SU-DHL-6 (cell line): Measurements from ENCODE around the gene FUT8.

ENCODE experiments used
- H2AFZ ChIP-seq: fragments of 200-600 bp; sonication (generic); 2 replicates; pipeline ENCODE4 v1.6.1; 2014; ENCODE audit warnings: low read depth, mild to moderate bottlenecking, moderate library complexity, mixed read lengths, antibody characterized with exemption, low read length; ENCODE audit not compliant: severe bottlenecking
- H3F3A ChIP-seq: fragments of 200-600 bp; shearing (Covaris generic); 2 replicates; pipeline ENCODE4 v1.6.0; 2016; ENCODE audit warnings: antibody characterized with exemption, mild to moderate bottlenecking; ENCODE audit not compliant: insufficient read depth
- H3K27ac ChIP-seq: fragments of 200-600 bp; sonication (generic); 2 replicates; pipeline ENCODE4 v1.5.1; 2016; ENCODE audit warnings: low read depth, mild to moderate bottlenecking, low read length, moderate library complexity, mixed read lengths
- H3K27me3 ChIP-seq: fragments of 200-600 bp; sonication (generic), shearing (Covaris generic); 2 replicates; pipeline ENCODE4 v1.6.0; 2014; ENCODE audit warnings: mild to moderate bottlenecking, low read length
- H3K36me3 ChIP-seq: fragments of 200-600 bp; sonication (generic); 2 replicates; pipeline ENCODE4 v1.6.1; 2014; ENCODE audit warnings: mild to moderate bottlenecking, low read length, mixed read lengths
- H3K4me2 ChIP-seq: fragments of 300-600, 200-600 bp; shearing (Covaris generic), sonication (generic); 2 replicates; pipeline ENCODE4 v1.6.0; 2014; ENCODE audit warnings: low read length, low read depth, mild to moderate bottlenecking; ENCODE audit not compliant: poor library complexity, severe bottlenecking
- H3K4me3 ChIP-seq: fragments of 200-600 bp; sonication (generic); 2 replicates; pipeline ENCODE4 v1.5.1; 2014; ENCODE audit warnings: antibody characterized with exemption, low read length, mild to moderate bottlenecking, mixed read lengths; ENCODE audit not compliant: insufficient read depth, poor library complexity, severe bottlenecking
- H3K79me2 ChIP-seq: fragments of 200-600 bp; sonication (generic); 2 replicates; pipeline ENCODE4 v1.6.1; 2014; ENCODE audit warnings: mild to moderate bottlenecking, low read length, moderate library complexity; ENCODE audit not compliant: insufficient read depth
- H3K9ac ChIP-seq: fragments of 200-600 bp; sonication (generic); 2 replicates; pipeline ENCODE4 v1.7.0; 2014; ENCODE audit warnings: mild to moderate bottlenecking, low read length
- H3K9me2 ChIP-seq: fragments of 200-600 bp; sonication (generic); replicated peaks from 2 replicates; pipeline ENCODE4 v1.6.1; 2014; ENCODE audit warnings: low read length; ENCODE audit not compliant: insufficient read depth
- H3K9me3 ChIP-seq: fragments of 200-600 bp; sonication (generic); 2 replicates; pipeline ENCODE4 v1.6.1; 2014; ENCODE audit warnings: low read length, mixed read lengths; ENCODE audit not compliant: insufficient read depth
- H4K20me1 ChIP-seq: fragments of 200-600 bp; sonication (generic); 2 replicates; pipeline ENCODE4 v1.6.1; 2014; ENCODE audit warnings: low read depth, mild to moderate bottlenecking, antibody characterized with exemption, low read length, moderate library complexity, mixed read lengths
- EZH2phosphoT487 ChIP-seq: fragments of 200-600 bp; sonication (generic), shearing (Covaris generic); conservative IDR thresholded peaks from 2 replicates; pipeline ENCODE4 v1.6.1; 2018; ENCODE audit warnings: mild to moderate bottlenecking, antibody characterized with exemption, low read length, moderate library complexity, mixed read lengths
- TF ChIP-seq, protein P1 (sequence below): fragments of 200-600 bp; sonication (generic); IDR thresholded peaks from one replicate; pipeline ENCODE4 v1.5.1; 2017; ENCODE audit warnings: antibody characterized with exemption, mild to moderate bottlenecking, low read length, moderate library complexity; ENCODE audit not compliant: insufficient read depth, poor library complexity, severe bottlenecking

Gene FUT8

DNA sequence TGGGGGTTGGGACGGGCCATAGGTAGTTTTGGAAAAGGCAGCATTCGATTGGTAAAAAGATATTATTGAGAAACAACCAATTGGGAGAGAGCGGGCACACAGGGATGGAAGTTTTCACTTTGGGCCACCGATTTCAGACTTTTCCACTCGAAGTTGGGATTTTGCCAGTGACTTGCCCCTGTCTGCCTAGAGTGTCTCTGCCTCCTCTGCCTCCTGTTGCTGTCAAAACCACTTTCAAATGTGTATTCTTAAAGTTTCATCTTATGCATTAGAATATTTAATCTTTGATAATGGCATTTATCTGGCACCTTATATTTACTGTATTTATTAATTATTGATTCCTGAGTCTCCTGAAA is 182.3 kb downstream of the FUT8 start:
- H3K4me3 ChIP-seq: no peak overlapping the region
- 0 out of 2 replicates have a peak, but pooled peaks cover 3% of the 10 kb centered on the region for H3K9me3 ChIP-seq
- no peaks in the 10 kb centered on the region for H3K27me3 ChIP-seq
- H3K9ac ChIP-seq: no peak overlapping the region
- no peaks in the 10 kb centered on the region for H3F3A ChIP-seq
- H3K27ac ChIP-seq: no peak overlapping the region
- no peak overlapping the region for H2AFZ ChIP-seq
- peaks cover 29% of the 10 kb centered on the region for H3K79me2 ChIP-seq
- TF ChIP-seq EZH2phosphoT487: no peak
- TF ChIP-seq, protein P1, sequence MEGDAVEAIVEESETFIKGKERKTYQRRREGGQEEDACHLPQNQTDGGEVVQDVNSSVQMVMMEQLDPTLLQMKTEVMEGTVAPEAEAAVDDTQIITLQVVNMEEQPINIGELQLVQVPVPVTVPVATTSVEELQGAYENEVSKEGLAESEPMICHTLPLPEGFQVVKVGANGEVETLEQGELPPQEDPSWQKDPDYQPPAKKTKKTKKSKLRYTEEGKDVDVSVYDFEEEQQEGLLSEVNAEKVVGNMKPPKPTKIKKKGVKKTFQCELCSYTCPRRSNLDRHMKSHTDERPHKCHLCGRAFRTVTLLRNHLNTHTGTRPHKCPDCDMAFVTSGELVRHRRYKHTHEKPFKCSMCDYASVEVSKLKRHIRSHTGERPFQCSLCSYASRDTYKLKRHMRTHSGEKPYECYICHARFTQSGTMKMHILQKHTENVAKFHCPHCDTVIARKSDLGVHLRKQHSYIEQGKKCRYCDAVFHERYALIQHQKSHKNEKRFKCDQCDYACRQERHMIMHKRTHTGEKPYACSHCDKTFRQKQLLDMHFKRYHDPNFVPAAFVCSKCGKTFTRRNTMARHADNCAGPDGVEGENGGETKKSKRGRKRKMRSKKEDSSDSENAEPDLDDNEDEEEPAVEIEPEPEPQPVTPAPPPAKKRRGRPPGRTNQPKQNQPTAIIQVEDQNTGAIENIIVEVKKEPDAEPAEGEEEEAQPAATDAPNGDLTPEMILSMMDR: no peak
- no peaks in the 10 kb centered on the region for H3K36me3 ChIP-seq
- no peaks in the 10 kb centered on the region for H4K20me1 ChIP-seq
- H3K9me2 ChIP-seq: no peaks in the 10 kb centered on the region; the same call in 1 of the 2 replicates
- H3K4me2 ChIP-seq: no peak overlapping the region

DNA sequence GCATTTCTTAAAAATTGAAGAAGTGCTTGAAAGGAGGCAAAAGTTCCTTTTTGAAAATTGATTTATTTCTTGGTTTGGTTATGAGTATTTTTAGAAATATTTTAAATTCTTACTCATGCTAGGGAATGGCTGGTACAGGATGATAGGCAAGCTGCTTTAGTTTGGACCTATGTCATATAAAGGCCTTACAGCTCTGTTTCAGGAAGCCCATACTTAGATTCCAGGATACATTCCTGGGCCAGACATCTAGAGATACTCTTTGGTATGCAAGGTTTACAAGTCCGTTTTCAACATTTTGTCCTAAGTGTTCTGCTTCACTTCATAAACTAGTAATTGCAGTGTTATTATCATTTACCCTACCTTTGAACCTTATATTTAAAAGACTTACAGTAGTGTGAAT is 186.8 kb downstream of the FUT8 start:
- Histone ChIP-seq H3K9ac (no peak overlapping the region), H3K4me3 (no peak overlapping the region), H3K4me2 (no peak overlapping the region), H3K27ac (no peak overlapping the region), H2AFZ (no peak overlapping the region), H3K9me3 (0 out of 2 replicates have a peak, but pooled peaks cover under 1% of the 10 kb centered on the region), H3F3A (no peaks in the 10 kb centered on the region), H4K20me1 (no peaks in the 10 kb centered on the region), H3K36me3 (no peaks in the 10 kb centered on the region), H3K27me3 (no peaks in the 10 kb centered on the region), H3K9me2 (no peaks in the 10 kb centered on the region), H3K79me2 (peaks cover 17% of the 10 kb centered on the region; the same call in 1 of the 2 replicates)
- TF ChIP-seq EZH2phosphoT487: no peak
- TF ChIP-seq, protein P1: no peak

DNA sequence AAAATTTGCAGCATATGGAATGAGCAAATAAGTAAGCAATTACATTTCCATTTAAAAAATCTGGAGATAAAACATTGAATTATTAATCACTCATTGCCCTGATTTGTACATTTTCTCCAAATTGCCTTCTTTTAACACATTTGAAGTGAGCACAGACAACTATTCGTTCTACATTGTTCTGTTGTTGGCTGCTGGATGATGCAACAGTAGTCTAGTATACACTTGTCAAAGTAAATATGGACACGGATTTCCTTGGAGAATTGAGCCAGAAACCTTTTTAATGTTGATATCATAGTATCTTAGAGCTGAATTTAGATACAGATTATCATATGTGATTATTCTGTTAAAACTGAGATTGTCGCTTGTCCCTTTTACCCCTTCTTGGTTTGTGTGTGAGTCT is 188.2 kb downstream of the FUT8 start:
- Histone ChIP-seq H3K36me3 (no peaks in the 10 kb centered on the region), H3K27ac (no peak overlapping the region), H2AFZ (no peak overlapping the region), H3K9me3 (no peaks in the 10 kb centered on the region), H3K4me3 (no peak overlapping the region), H3F3A (no peaks in the 10 kb centered on the region), H3K27me3 (no peaks in the 10 kb centered on the region), H4K20me1 (no peaks in the 10 kb centered on the region), H3K4me2 (no peak overlapping the region), H3K9me2 (no peaks in the 10 kb centered on the region), H3K9ac (no peak overlapping the region), H3K79me2 (peaks cover 27% of the 10 kb centered on the region)
- no peak for TF ChIP-seq EZH2phosphoT487
- TF ChIP-seq, protein P1: no peak

DNA sequence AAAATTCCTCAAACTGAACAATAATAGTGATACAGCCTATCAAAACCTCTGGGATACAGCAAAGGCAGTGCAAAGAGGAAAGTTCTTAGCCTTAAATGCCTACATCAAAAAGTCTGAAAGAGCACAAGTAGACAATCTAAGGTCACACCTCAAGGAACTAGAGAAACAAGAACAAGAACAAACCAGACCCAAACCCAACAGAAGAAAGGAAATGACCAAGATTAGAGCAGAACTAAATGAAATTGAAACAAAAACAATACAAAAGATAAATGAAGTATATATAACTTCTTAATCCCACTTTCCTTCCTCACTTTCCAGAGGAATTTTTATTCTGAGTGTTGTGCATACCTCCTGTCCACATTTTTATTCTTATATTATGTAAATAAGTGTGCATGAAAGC is 192.0 kb downstream of the FUT8 start:
- Histone ChIP-seq H3K27me3 (no peaks in the 10 kb centered on the region), H3K9me3 (no peaks in the 10 kb centered on the region), H3K79me2 (peaks cover 32% of the 10 kb centered on the region), H3F3A (no peaks in the 10 kb centered on the region), H3K36me3 (no peaks in the 10 kb centered on the region), H3K4me2 (no peak overlapping the region), H4K20me1 (no peaks in the 10 kb centered on the region), H3K4me3 (no peak overlapping the region), H3K27ac (no peak overlapping the region), H3K9me2 (no peaks in the 10 kb centered on the region), H2AFZ (no peak overlapping the region), H3K9ac (no peak overlapping the region)
- TF ChIP-seq, protein P1: no peak
- no peak for TF ChIP-seq EZH2phosphoT487
